ENCODE results near the gene GPC3.

GRCh38 chrX:133709501-133709900 is 275.9 kb downstream of the GPC3 start:
- TF ChIP-seq POLR2AphosphoS5 (IDR thresholded peaks at IDR 0.05) (no peak), POLR2A (IDR thresholded peaks at IDR 0.05; ENCODE audit: low read depth) (no peak), CTCF (IDR thresholded peaks at IDR 0.05) (no peak)

Data from esophagus muscularis mucosa (tissue), 3 donors.